K562 (cell line): ENCODE data around the gene RAB26. TPM values are rescaled to one million over a fixed set of nuclear protein-coding genes. Genes with fewer than 3 reads are reported as not detected.

Experiments used
- BDP1 ChIP-seq: IDR thresholded peaks from 3 replicates; pipeline ENCODE4 v1.6.1; 2011; ENCODE audit not compliant: insufficient read length, insufficient read depth
- FOXK2 ChIP-seq, 2 experiments: fragments of 450-650 bp; IDR thresholded peaks in 1 of 2; conservative IDR thresholded peaks in 1 of 2; 2 replicates each; pipeline ENCODE4 v1.6.1; 2016; ENCODE audit warnings: low read depth in 2 of 2, mild to moderate bottlenecking in 1 of 2
- HDAC1 ChIP-seq, 2 experiments: fragments of 450-650 bp; IDR thresholded peaks; 2 replicates each; pipeline ENCODE4 v1.6.1; 2016 to 2017; ENCODE audit warnings: inconsistent platforms in 1 of 2, mild to moderate bottlenecking in 1 of 2, moderate library complexity in 1 of 2
- HOXB6 ChIP-seq: fragments of 250-450 bp; sonication (Bioruptor Pico); IDR thresholded peaks from 2 replicates; pipeline ENCODE4 v1.5.1; 2022; ENCODE audit warnings: mild to moderate bottlenecking, borderline replicate concordance
- KLF1 ChIP-seq: fragments of 450-650 bp; IDR thresholded peaks from 2 replicates; pipeline ENCODE4 v1.6.1; 2016; ENCODE audit warnings: missing genetic modification characterization, missing compliant biosample characterization
- RFX1 ChIP-seq: fragments of 450-650 bp; IDR thresholded peaks from 2 replicates; pipeline ENCODE4 v1.6.1; 2016; ENCODE audit warnings: mild to moderate bottlenecking, moderate library complexity
- SMARCA4 ChIP-seq: fragments of 450-650 bp; IDR thresholded peaks from 2 replicates; pipeline ENCODE4 v1.6.1; 2016
- SNRNP70 ChIP-seq: fragments of 200-400 bp; formaldehyde crosslinking; optimal IDR thresholded peaks from 2 replicates; pipeline ENCODE3; 2017; ENCODE audit warnings: low read depth, low read length
- YY1 ChIP-seq, 3 experiments: IDR thresholded peaks; 2 replicates each; pipeline ENCODE4 v1.6.1; 2011; ENCODE audit warnings: low read length in 2 of 3, mild to moderate bottlenecking in 2 of 3, moderate library complexity in 2 of 3, borderline replicate concordance in 1 of 3, control low read depth in 1 of 3, low read depth in 1 of 3; ENCODE audit not compliant: insufficient read depth in 3 of 3, insufficient replicate concordance in 2 of 3, control insufficient read depth in 1 of 3, insufficient read length in 1 of 3; ENCODE audit errors: extremely low read depth in 1 of 3
- polyA plus RNA-seq, 8 experiments: library from polyadenylated mRNA; depleted of rRNA in 4 of 8; stranded (reverse) in 5 of 8; unstranded in 3 of 8; fragments of >200 nt; fragmentation: Nextera tagmentation in 2 of 8; fragmentation: Illumina TruSeq in 1 of 8; extraction: Ambion mirVana in 2 of 8; extraction: Trizol in 1 of 8; gene quantifications; 2 replicates each; pipeline versions ENCODE4 v1.2.1 to v1.2.3, GENCODE V29; 2011 to 2014; ENCODE audit warnings: inconsistent platforms in 1 of 8, missing spikeins in 1 of 8
- total RNA-seq, 7 experiments: library from RNA; depleted of rRNA in 6 of 7; stranded (reverse); fragments of >200 nt in 6 of 7; fragmentation: Illumina TruSeq in 2 of 7; extraction: Trizol in 2 of 7; gene quantifications; 2 replicates each; pipeline versions ENCODE4 v1.2.1 to v1.2.3, GENCODE V29; 2011 to 2021; ENCODE audit warnings: low replicate concordance in 1 of 7
- TF ChIP-seq, protein P1 (sequence below): fragments of 450-650 bp; IDR thresholded peaks from 2 replicates; pipeline ENCODE4 v1.6.1; 2016; ENCODE audit warnings: low read depth
- TF ChIP-seq, protein P2 (sequence below): fragments of 450-650 bp; formaldehyde crosslinking; IDR thresholded peaks from 2 replicates; pipeline ENCODE4 v1.4.0; 2020; ENCODE audit warnings: mild to moderate bottlenecking
- TF ChIP-seq, protein P3 (sequence below): sonication (generic); formaldehyde crosslinking; IDR thresholded peaks from 2 replicates; pipeline ENCODE4 v1.8.1; 2023; ENCODE audit warnings: mild to moderate bottlenecking, missing genetic modification reagents, moderate library complexity
- TF ChIP-seq, protein P4 (sequence below): IDR thresholded peaks from 2 replicates; pipeline ENCODE4 v1.6.1; 2016; ENCODE audit warnings: missing genetic modification characterization, missing compliant biosample characterization

The RAB26 gene
- total and polyA plus RNA-seq, 9 of the 15 experiments (the other 6 are each of a cell fraction or from before 2014, with no cell fraction given), result 0.25 to 6.1 (median 2.1) TPM

DNA sequence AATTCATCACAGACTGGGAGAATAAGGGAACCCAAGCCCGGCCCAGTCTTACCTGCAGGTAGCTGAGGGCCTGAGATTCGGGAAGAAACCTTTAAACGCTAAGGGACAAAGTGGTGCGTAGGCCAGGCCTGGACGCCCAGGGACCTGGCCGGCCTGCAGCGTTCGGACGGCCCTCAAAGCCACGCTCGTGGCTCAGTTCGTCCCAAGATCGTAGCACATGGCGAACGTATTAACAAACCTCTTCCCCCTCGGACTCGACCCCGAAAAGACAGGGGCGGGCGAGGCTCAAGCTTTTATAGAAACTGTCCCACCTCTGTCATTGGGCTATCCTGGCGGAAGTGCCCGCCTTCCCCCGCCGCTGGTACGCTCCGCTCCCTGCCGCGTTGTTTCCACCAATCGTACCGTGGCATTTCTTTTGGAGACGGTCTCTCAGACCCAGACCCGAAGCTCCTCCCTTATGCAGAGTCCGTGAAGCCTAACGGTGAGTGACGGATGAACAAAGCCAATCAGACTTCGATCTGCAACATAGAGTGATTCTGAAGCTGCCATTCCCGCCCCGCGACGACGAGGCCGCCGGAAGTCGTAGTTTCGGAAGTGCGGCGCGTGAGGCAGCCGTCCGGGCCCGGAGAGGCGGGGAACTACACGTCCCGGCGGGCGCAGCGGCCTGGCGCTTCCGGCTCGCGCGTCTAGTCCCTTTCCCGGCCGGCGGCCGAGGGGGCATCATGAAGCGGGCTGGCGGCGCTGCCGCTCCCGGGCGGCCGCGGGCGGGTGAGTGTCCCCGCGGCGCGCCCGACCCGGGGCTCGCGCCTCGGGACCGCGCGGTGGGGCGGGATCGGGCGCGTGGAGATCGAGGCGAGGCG is 6.9 kb downstream of the RAB26 start, which contains the start of gene TRAF7 (continued):
- TF ChIP-seq, protein P1, sequence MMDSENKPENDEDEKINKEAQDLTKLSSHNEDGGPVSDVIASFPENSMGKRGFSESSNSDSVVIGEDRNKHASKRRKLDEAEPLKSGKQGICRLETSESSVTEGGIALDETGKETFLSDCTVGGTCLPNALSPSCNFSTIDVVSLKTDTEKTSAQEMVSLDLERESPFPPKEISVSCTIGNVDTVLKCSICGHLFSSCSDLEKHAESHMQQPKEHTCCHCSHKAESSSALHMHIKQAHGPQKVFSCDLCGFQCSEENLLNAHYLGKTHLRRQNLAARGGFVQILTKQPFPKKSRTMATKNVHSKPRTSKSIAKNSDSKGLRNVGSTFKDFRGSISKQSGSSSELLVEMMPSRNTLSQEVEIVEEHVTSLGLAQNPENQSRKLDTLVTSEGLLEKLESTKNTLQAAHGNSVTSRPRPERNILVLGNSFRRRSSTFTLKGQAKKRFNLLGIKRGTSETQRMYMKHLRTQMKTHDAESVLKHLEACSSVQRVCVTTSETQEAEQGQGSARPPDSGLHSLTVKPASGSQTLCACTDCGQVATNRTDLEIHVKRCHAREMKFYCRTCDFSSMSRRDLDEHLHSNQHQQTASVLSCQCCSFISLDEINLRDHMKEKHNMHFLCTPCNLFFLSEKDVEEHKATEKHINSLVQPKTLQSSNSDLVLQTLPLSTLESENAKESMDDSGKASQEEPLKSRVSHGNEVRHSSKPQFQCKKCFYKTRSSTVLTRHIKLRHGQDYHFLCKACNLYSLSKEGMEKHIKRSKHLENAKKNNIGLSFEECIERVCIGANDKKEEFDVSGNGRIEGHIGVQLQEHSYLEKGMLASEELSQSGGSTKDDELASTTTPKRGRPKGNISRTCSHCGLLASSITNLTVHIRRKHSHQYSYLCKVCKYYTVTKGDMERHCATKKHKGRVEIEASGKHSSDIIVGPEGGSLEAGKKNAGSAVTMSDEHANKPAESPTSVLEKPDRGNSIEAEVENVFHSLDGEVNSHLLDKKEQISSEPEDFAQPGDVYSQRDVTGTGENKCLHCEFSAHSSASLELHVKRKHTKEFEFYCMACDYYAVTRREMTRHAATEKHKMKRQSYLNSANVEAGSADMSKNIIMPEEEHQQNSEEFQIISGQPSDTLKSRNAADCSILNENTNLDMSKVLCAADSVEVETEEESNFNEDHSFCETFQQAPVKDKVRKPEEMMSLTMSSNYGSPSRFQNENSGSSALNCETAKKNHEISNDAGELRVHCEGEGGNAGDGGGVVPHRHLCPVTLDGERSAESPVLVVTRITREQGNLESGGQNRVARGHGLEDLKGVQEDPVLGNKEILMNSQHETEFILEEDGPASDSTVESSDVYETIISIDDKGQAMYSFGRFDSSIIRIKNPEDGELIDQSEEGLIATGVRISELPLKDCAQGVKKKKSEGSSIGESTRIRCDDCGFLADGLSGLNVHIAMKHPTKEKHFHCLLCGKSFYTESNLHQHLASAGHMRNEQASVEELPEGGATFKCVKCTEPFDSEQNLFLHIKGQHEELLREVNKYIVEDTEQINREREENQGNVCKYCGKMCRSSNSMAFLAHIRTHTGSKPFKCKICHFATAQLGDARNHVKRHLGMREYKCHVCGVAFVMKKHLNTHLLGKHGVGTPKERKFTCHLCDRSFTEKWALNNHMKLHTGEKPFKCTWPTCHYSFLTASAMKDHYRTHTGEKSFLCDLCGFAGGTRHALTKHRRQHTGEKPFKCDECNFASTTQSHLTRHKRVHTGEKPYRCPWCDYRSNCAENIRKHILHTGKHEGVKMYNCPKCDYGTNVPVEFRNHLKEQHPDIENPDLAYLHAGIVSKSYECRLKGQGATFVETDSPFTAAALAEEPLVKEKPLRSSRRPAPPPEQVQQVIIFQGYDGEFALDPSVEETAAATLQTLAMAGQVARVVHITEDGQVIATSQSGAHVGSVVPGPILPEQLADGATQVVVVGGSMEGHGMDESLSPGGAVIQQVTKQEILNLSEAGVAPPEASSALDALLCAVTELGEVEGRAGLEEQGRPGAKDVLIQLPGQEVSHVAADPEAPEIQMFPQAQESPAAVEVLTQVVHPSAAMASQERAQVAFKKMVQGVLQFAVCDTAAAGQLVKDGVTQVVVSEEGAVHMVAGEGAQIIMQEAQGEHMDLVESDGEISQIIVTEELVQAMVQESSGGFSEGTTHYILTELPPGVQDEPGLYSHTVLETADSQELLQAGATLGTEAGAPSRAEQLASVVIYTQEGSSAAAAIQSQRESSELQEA, result no peak
- TF ChIP-seq KLF1 (peak; percentile 81), SNRNP70 (no peak), BDP1 (no peak), HOXB6 (peak; percentile 85), HDAC1 (IDR thresholded peaks at IDR 0.05) (peak; percentile 31 to 92; a peak in 2 of 4 replicates), FOXK2 (conservative IDR thresholded peaks at IDR 0.05 in 1 of 2, IDR thresholded peaks at IDR 0.05 in 1 of 2; ENCODE audit: low read depth in 2 of 2) (peak in 1 of 2 experiments; percentile 54; a peak in 1 of 4 replicates), SMARCA4 (no peak), YY1 (IDR thresholded peaks at IDR 0.05; ENCODE audit: borderline replicate concordance in 1 of 3, control insufficient read depth in 1 of 3, extremely low read depth in 1 of 3, insufficient read depth in 3 of 3, insufficient read length in 1 of 3, insufficient replicate concordance in 2 of 3, low read depth in 1 of 3, low read length in 2 of 3) (peak in 2 of 3 experiments; percentile 69 to 75), RFX1 (no peak)
- TF ChIP-seq, protein P2, sequence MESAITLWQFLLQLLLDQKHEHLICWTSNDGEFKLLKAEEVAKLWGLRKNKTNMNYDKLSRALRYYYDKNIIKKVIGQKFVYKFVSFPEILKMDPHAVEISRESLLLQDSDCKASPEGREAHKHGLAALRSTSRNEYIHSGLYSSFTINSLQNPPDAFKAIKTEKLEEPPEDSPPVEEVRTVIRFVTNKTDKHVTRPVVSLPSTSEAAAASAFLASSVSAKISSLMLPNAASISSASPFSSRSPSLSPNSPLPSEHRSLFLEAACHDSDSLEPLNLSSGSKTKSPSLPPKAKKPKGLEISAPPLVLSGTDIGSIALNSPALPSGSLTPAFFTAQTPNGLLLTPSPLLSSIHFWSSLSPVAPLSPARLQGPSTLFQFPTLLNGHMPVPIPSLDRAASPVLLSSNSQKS (CRISPR knock-in tag), result no peak
- TF ChIP-seq, protein P3, sequence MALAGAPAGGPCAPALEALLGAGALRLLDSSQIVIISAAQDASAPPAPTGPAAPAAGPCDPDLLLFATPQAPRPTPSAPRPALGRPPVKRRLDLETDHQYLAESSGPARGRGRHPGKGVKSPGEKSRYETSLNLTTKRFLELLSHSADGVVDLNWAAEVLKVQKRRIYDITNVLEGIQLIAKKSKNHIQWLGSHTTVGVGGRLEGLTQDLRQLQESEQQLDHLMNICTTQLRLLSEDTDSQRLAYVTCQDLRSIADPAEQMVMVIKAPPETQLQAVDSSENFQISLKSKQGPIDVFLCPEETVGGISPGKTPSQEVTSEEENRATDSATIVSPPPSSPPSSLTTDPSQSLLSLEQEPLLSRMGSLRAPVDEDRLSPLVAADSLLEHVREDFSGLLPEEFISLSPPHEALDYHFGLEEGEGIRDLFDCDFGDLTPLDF (CRISPR knock-in tag), result peak; percentile 36; the same call in 1 of the 2 replicates
- TF ChIP-seq, protein P4, sequence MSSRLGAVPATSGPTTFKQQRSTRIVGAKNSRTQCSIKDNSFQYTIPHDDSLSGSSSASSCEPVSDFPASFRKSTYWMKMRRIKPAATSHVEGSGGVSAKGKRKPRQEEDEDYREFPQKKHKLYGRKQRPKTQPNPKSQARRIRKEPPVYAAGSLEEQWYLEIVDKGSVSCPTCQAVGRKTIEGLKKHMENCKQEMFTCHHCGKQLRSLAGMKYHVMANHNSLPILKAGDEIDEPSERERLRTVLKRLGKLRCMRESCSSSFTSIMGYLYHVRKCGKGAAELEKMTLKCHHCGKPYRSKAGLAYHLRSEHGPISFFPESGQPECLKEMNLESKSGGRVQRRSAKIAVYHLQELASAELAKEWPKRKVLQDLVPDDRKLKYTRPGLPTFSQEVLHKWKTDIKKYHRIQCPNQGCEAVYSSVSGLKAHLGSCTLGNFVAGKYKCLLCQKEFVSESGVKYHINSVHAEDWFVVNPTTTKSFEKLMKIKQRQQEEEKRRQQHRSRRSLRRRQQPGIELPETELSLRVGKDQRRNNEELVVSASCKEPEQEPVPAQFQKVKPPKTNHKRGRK (tag), result no peak
